ENCODE measurements around the gene KLK6.

Gene KLK6

GRCh38 chr19:50962245-50962644 is 7.1 kb downstream of the KLK6 start:
- Histone ChIP-seq H3K4me2 (ENCODE audit: low read length) (no peak overlapping the region), H3K36me3 (ENCODE audit: control insufficient read depth, insufficient read depth, low read length) (no peaks in the 10 kb centered on the region), H3K9ac (no peak overlapping the region), H3K4me3 (ENCODE audit: low read depth, low read length) (no peak overlapping the region), H3K4me1 (no peaks in the 10 kb centered on the region), H3K27ac (no peak overlapping the region), H3K27me3 (ENCODE audit: control insufficient read depth, insufficient read depth, low read length) (no peaks in the 10 kb centered on the region), H3K79me2 (no peaks in the 10 kb centered on the region), H3K9me3 (ENCODE audit: control insufficient read depth, low read length) (no peaks in the 10 kb centered on the region), H2AFZ (no peak overlapping the region)
- no peak for TF ChIP-seq CTCF (IDR thresholded peaks at IDR 0.05)

GRCh38 chr19:50959731-50960500 is 9.5 kb downstream of the KLK6 start:
- Histone ChIP-seq H3K36me3 (ENCODE audit: control insufficient read depth, insufficient read depth, low read length) (no peaks in the 10 kb centered on the region), H3K27ac (no peak overlapping the region), H3K27me3 (ENCODE audit: control insufficient read depth, insufficient read depth, low read length) (no peaks in the 10 kb centered on the region), H3K9ac (no peak overlapping the region), H3K79me2 (no peaks in the 10 kb centered on the region), H2AFZ (no peak overlapping the region), H3K4me2 (ENCODE audit: low read length) (no peak overlapping the region), H3K4me3 (ENCODE audit: low read depth, low read length) (no peak overlapping the region), H3K4me1 (no peaks in the 10 kb centered on the region), H3K9me3 (ENCODE audit: control insufficient read depth, low read length) (no peaks in the 10 kb centered on the region)
- no peak for TF ChIP-seq CTCF (IDR thresholded peaks at IDR 0.05)

GRCh38 chr19:50957587-50957986 is 11.8 kb downstream of the KLK6 start:
- H3K4me1 ChIP-seq = no peaks in the 10 kb centered on the region
- H3K79me2 ChIP-seq = no peaks in the 10 kb centered on the region
- H3K36me3 ChIP-seq (ENCODE audit: control insufficient read depth, insufficient read depth, low read length) = no peaks in the 10 kb centered on the region
- no peaks in the 10 kb centered on the region for H3K9me3 ChIP-seq (ENCODE audit: control insufficient read depth, low read length)
- H3K9ac ChIP-seq = no peak overlapping the region
- no peaks in the 10 kb centered on the region for H3K27me3 ChIP-seq (ENCODE audit: control insufficient read depth, insufficient read depth, low read length)
- H2AFZ ChIP-seq = no peak overlapping the region
- no peak overlapping the region for H3K4me3 ChIP-seq (ENCODE audit: low read depth, low read length)
- TF ChIP-seq CTCF (IDR thresholded peaks at IDR 0.05) = no peak
- H3K27ac ChIP-seq = no peak overlapping the region
- no peak overlapping the region for H3K4me2 ChIP-seq (ENCODE audit: low read length)

- H3K79me2 ChIP-seq = no peaks in the 10 kb centered on the region
- H3K4me3 ChIP-seq (ENCODE audit: low read depth, low read length) = no peak within 1 kb of the TSS
- H3K27ac ChIP-seq = no peak within 1 kb of the TSS
- no peak for TF ChIP-seq CTCF (IDR thresholded peaks at IDR 0.05)
- no peaks in the 10 kb centered on the region for H3K4me1 ChIP-seq
- no peak within 1 kb of the TSS for H2AFZ ChIP-seq
- no peaks in the 10 kb centered on the region for H3K27me3 ChIP-seq (ENCODE audit: control insufficient read depth, insufficient read depth, low read length)
- no peak within 1 kb of the TSS for H3K9ac ChIP-seq
- H3K9me3 ChIP-seq (ENCODE audit: control insufficient read depth, low read length) = no peaks in the 10 kb centered on the region
- no peaks in the 10 kb centered on the region for H3K36me3 ChIP-seq (ENCODE audit: control insufficient read depth, insufficient read depth, low read length)
- H3K4me2 ChIP-seq (ENCODE audit: low read length) = no peak within 1 kb of the TSS
Observed at GRCh38 chr19:50952910-50953309, 16.5 kb downstream of the KLK6 start, which contains the start of gene KLK5. KLK5 (minus strand) TSS chr19:50953038; CDS start chr19:50952657, 381 bp downstream.

- H3K4me1 ChIP-seq = no peaks in the 10 kb centered on the region
- no peaks in the 10 kb centered on the region for H3K27me3 ChIP-seq (ENCODE audit: control insufficient read depth, insufficient read depth, low read length)
- no peak overlapping the region for H3K4me2 ChIP-seq (ENCODE audit: low read length)
- no peak for TF ChIP-seq CTCF (IDR thresholded peaks at IDR 0.05)
- no peak overlapping the region for H3K27ac ChIP-seq
- no peak overlapping the region for H3K9ac ChIP-seq
- no peaks in the 10 kb centered on the region for H3K79me2 ChIP-seq
- no peaks in the 10 kb centered on the region for H3K36me3 ChIP-seq (ENCODE audit: control insufficient read depth, insufficient read depth, low read length)
- H3K4me3 ChIP-seq (ENCODE audit: low read depth, low read length) = no peak overlapping the region
- no peak overlapping the region for H2AFZ ChIP-seq
- no peaks in the 10 kb centered on the region for H3K9me3 ChIP-seq (ENCODE audit: control insufficient read depth, low read length)
Observed at GRCh38 chr19:50949861-50950260, 19.5 kb downstream of the KLK6 start.

All from parathyroid adenoma (tissue), 2 donors.